NOMO-1 treated with dmso at 0.1 percent for 144 hours (cell line): Measurements from ENCODE around the gene ELMO1.

ENCODE experiments used
- DNase-seq: peaks from one replicate; lab custom pipeline; 2025; ENCODE audit not compliant: unreplicated experiment; lab: John Stamatoyannopoulos, UW

ELMO1 gene

DNA sequence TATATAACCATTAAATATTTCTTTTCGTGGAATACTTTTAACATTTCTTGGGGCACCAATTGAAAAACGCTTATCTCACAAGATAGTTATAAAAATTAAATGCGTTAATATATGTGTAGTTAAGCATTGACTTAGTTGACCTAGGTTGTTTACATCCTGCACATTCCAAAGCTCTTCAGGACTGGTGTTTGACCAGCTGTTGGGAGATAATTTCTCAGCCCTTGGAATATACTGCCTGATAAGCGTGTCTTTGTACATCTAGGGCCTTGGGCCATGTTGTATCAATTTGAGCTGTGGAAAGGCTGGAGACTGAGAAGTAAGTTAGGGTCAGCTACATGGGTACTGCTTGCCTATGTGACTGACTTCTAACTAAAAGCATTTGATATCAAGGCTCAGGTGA, 634.4 kb downstream of the ELMO1 start:
- DNase-seq, result no peak

GRCh38 chr7:36811807-36812206, 636.9 kb downstream of the ELMO1 start:
- no peak for DNase-seq

- DNase-seq, result no peak
These were observed 638.2 kb downstream of the ELMO1 start for GRCh38 chr7:36810489-36810888.

GRCh38 chr7:36810032-36810431, 638.6 kb downstream of the ELMO1 start:
- no peak for DNase-seq

DNA sequence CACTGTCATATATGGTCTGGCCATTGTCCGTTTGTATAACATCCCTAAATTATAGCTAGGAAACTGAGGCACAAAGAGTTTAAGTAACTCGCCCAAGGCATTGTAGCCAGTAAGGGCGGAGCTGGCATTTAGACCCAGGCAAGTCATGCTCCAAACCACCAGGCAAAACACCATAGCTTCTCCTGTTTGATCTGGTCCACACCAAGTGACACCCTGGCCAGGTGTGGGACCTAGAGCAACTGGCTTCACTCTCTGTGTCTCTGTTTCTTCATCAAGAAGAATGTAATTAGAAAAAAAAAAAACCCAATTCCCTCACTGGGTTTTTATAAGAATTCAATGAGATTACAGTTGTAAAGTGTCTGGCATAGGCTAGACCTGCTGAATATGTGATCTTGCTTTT, 639.2 kb downstream of the ELMO1 start:
- DNase-seq, result no peak

DNA sequence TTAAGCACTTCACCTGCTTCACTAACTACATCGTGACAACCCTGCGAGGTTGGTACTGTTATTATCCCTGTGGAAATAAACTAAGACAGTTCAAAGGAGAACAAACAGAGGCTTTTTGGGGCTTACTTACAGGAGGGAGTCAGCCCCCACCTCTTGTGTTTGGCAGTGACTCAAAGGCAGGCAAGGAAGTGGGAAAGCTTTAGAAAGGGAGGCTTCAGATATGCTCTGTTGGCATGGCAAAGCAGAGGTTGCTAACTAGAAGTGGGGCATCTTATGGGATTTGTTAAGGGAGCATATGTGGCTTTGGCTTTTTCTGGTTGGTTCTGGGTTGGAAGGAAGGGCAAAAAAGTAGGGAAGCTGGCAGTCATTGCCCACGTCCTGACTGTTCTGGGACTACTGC, 639.6 kb downstream of the ELMO1 start:
- DNase-seq, result no peak

DNA sequence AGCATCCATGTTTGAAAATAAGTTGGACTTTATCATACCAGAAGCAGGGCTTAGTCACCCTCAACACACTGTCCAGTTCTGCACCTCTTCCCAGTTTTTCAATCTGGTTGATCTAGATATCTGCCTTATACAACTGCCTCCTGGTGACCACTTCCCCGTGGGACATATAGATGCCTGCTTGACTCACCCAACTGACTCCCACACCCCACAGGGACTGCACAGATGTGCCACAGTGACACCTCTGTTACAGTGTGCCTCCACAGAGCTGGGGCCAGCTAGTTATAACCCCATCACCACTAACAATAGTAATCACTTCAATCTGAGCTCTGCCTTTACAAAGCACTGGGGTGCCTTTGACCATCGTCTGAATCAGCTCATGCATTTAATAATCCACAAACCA, 641.8 kb downstream of the ELMO1 start:
- no peak for DNase-seq
